Mesothelial cell of epicardium (in vitro differentiated cells): ENCODE results near the gene HSPB9. TPM values are rescaled to one million over a fixed set of nuclear protein-coding genes. Genes with fewer than 3 reads are reported as not detected.

Experiments
- DNase-seq, 2 experiments: peaks; one replicate each; pipeline ENCODE4 v3.0.0; 2021; ENCODE audit warnings: low spot score in 2 of 2; ENCODE audit not compliant: unreplicated experiment in 2 of 2
- H3K27ac Mint-ChIP-seq: 2 replicates; pipeline ENCODE4 v1.8.0; 2021; ENCODE audit warnings: mixed read lengths
- H3K27me3 Mint-ChIP-seq: 2 replicates; pipeline ENCODE4 v1.8.0; 2021; ENCODE audit warnings: low read depth, mixed read lengths
- H3K36me3 Mint-ChIP-seq: 2 replicates; pipeline ENCODE4 v1.8.0; 2021; ENCODE audit warnings: mixed read lengths
- H3K4me1 Mint-ChIP-seq: 2 replicates; pipeline ENCODE4 v1.8.0; 2021; ENCODE audit warnings: mixed read lengths
- H3K4me3 Mint-ChIP-seq: 2 replicates; pipeline ENCODE4 v1.8.0; 2021; ENCODE audit warnings: mild to moderate bottlenecking, moderate library complexity, mixed read lengths
- H3K9me3 Mint-ChIP-seq: 2 replicates; pipeline ENCODE4 v1.8.0; 2021; ENCODE audit warnings: mixed read lengths
- total RNA-seq: library from RNA; stranded (reverse); gene quantifications from 3 replicates; pipeline ENCODE4 v1.2.1, GENCODE V29; 2021
- TF ChIP-seq, protein P1 (sequence below): fragments of 200-600 bp; sonication (generic); IDR thresholded peaks from one replicate; pipeline ENCODE4 v1.5.0; 2021; ENCODE audit warnings: antibody characterized with exemption; ENCODE audit not compliant: unreplicated experiment

Gene HSPB9
- total RNA-seq, 1 donor from 2014 or later, result not detected

GRCh38 chr17:42120770-42121769 is 1.5 kb upstream of the HSPB9 start, which contains the start of gene KAT2A:
Gene KAT2A, minus strand, starts transcription at chr17:42121367. Its CDS starts 63 bp downstream, at chr17:42121304.
- Mint-ChIP-seq H3K27ac (peak within 1 kb of the TSS; percentile 83), H3K4me1 (peaks cover 19% of the 10 kb centered on the region), H3K36me3 (peaks cover 25% of the 10 kb centered on the region), H3K4me3 (peak within 1 kb of the TSS; percentile 63), H3K27me3 (no peaks in the 10 kb centered on the region), H3K9me3 (no peaks in the 10 kb centered on the region)
- TF ChIP-seq, protein P1, sequence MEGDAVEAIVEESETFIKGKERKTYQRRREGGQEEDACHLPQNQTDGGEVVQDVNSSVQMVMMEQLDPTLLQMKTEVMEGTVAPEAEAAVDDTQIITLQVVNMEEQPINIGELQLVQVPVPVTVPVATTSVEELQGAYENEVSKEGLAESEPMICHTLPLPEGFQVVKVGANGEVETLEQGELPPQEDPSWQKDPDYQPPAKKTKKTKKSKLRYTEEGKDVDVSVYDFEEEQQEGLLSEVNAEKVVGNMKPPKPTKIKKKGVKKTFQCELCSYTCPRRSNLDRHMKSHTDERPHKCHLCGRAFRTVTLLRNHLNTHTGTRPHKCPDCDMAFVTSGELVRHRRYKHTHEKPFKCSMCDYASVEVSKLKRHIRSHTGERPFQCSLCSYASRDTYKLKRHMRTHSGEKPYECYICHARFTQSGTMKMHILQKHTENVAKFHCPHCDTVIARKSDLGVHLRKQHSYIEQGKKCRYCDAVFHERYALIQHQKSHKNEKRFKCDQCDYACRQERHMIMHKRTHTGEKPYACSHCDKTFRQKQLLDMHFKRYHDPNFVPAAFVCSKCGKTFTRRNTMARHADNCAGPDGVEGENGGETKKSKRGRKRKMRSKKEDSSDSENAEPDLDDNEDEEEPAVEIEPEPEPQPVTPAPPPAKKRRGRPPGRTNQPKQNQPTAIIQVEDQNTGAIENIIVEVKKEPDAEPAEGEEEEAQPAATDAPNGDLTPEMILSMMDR, result no peak
- peak; percentile 55 to 77 for DNase-seq

DNA sequence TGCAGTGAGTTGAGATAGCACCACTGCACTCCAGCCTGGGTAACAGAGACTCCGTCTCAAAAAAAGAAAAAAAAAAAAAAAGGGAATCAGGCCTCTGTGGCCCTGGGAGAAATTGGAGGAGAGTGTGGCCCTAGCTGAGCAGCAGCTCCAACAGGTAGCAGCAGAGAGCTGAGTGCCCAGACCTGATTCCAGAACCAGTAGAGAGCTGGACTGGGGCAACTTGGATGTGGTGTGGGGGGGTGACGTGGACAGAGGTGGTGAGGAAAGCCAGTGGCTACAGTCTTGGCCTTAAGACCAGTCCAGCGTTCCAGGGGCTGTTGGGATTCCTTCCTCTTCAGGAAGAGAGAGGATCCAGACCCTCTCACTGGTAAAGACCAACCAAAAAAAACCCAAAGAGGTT is 1.7 kb downstream of the HSPB9 start:
- H3K36me3 Mint-ChIP-seq, result peaks cover 24% of the 10 kb centered on the region
- H3K27me3 Mint-ChIP-seq, result no peaks in the 10 kb centered on the region
- peaks cover 19% of the 10 kb centered on the region for H3K4me1 Mint-ChIP-seq
- DNase-seq, result no peak
- TF ChIP-seq, protein P1, result no peak
- no peak overlapping the region for H3K27ac Mint-ChIP-seq
- H3K4me3 Mint-ChIP-seq, result no peak overlapping the region
- H3K9me3 Mint-ChIP-seq, result no peaks in the 10 kb centered on the region

DNA sequence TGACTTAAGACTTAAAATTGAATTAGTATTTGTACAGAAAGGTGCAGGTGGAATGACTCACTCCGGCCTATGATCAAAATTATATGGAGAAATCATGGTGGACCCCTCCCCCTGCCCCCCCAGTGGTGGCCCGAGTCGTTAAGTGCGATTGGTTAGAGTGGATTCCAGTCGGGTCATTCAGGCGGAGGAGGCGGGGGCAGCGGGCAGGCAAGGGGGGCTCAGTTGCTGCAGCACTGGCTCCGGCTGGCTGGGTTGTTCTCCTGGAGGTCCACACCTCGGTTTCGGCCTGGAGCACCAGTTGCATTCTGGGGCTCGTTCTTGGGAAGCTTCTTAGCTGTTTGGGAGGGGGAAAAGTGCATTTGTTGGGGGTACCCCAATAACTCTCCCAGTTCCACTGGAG is 3.0 kb downstream of the HSPB9 start:
- H3K4me1 Mint-ChIP-seq, result peaks cover 13% of the 10 kb centered on the region
- H3K36me3 Mint-ChIP-seq, result peaks cover 25% of the 10 kb centered on the region
- H3K27ac Mint-ChIP-seq, result no peak overlapping the region
- no peak overlapping the region for H3K4me3 Mint-ChIP-seq
- no peaks in the 10 kb centered on the region for H3K27me3 Mint-ChIP-seq
- no peak for DNase-seq
- H3K9me3 Mint-ChIP-seq, result no peaks in the 10 kb centered on the region
- TF ChIP-seq, protein P1, result no peak

DNA sequence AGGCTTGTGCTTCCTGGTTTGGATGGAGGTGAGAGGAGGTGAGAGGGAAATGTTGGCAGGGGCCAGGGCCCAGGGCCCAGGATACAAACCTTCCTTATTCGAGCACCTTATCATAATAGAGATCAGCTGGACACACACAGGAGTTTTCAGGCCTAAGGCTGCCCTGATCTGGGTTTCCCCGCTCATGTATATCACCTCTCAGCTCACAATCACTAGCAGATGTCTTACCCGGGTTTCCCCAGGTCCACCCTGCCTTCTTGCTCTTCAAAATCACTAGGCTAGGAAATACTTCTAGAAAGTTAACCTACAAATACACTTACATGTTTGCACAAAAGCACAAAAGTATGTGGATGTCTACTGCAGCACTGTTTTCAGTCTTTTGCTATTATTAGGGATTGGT is 4.2 kb downstream of the HSPB9 start:
- no peak for DNase-seq
- Mint-ChIP-seq H3K4me3 (no peak overlapping the region), H3K4me1 (peaks cover 8% of the 10 kb centered on the region), H3K27me3 (no peaks in the 10 kb centered on the region), H3K27ac (no peak overlapping the region), H3K36me3 (peaks cover 28% of the 10 kb centered on the region), H3K9me3 (no peaks in the 10 kb centered on the region)
- TF ChIP-seq, protein P1, result no peak

- Mint-ChIP-seq H3K9me3 (no peaks in the 10 kb centered on the region), H3K4me3 (no peak overlapping the region), H3K36me3 (peaks cover 28% of the 10 kb centered on the region), H3K4me1 (peaks cover 3% of the 10 kb centered on the region), H3K27me3 (no peaks in the 10 kb centered on the region), H3K27ac (no peak overlapping the region)
- DNase-seq, result no peak
- TF ChIP-seq, protein P1, result no peak
Observed at GRCh38 chr17:42127414-42127813, 4.8 kb downstream of the HSPB9 start.
